Endothelial cell (in vitro differentiated cells): ENCODE measurements around the gene KSR1. TPM values are rescaled to one million over a fixed set of nuclear protein-coding genes. Genes with fewer than 3 reads are reported as not detected.

Source experiments
- DNase-seq: peaks from one replicate; pipeline ENCODE4 v3.0.0; 2021; ENCODE audit warnings: low spot score
- H3K27ac Mint-ChIP-seq: one replicate; pipeline ENCODE4 v1.8.0; 2021; ENCODE audit warnings: mixed read lengths, inconsistent platforms; ENCODE audit not compliant: unreplicated experiment
- H3K27me3 Mint-ChIP-seq: one replicate; pipeline ENCODE4 v1.8.0; 2021; ENCODE audit warnings: mild to moderate bottlenecking, moderate library complexity, mixed read lengths, inconsistent platforms; ENCODE audit not compliant: unreplicated experiment
- H3K36me3 Mint-ChIP-seq: one replicate; pipeline ENCODE4 v1.8.0; 2021; ENCODE audit warnings: mild to moderate bottlenecking, low read depth, mixed read lengths, inconsistent platforms; ENCODE audit not compliant: unreplicated experiment
- H3K4me1 Mint-ChIP-seq: one replicate; pipeline ENCODE4 v1.8.0; 2021; ENCODE audit warnings: mild to moderate bottlenecking, mixed read lengths, inconsistent platforms; ENCODE audit not compliant: unreplicated experiment
- H3K4me3 Mint-ChIP-seq: one replicate; pipeline ENCODE4 v1.8.0; 2021; ENCODE audit warnings: mild to moderate bottlenecking, mixed read lengths, inconsistent platforms; ENCODE audit not compliant: unreplicated experiment
- H3K9me3 Mint-ChIP-seq: one replicate; pipeline ENCODE4 v1.8.0; 2021; ENCODE audit warnings: mixed read lengths, inconsistent platforms; ENCODE audit not compliant: unreplicated experiment
- total RNA-seq: library from RNA; stranded (reverse); fragmentation: NEBNext Ultra II Directional; extraction: Animal tissue kit (Norgen Biotek cat#: 25700); gene quantifications from one replicate; pipeline ENCODE4 v1.2.1, GENCODE V29; 2021; ENCODE audit not compliant: unreplicated experiment
- TF ChIP-seq, protein P1 (sequence below): fragments of 200-600 bp; sonication (generic); IDR thresholded peaks from one replicate; pipeline ENCODE4 v1.5.0; 2021; ENCODE audit warnings: antibody characterized with exemption; ENCODE audit not compliant: unreplicated experiment

The KSR1 gene
- total RNA-seq, 1 donor from 2014 or later = 65.2 TPM

GRCh38 chr17:27565874-27566670, 109.8 kb downstream of the KSR1 start:
- peaks cover 30% of the 10 kb centered on the region for H3K4me1 Mint-ChIP-seq
- no peak for DNase-seq
- H3K36me3 Mint-ChIP-seq = peaks cover 7% of the 10 kb centered on the region
- H3K27me3 Mint-ChIP-seq = peaks cover 8% of the 10 kb centered on the region
- no peaks in the 10 kb centered on the region for H3K9me3 Mint-ChIP-seq
- TF ChIP-seq, protein P1, sequence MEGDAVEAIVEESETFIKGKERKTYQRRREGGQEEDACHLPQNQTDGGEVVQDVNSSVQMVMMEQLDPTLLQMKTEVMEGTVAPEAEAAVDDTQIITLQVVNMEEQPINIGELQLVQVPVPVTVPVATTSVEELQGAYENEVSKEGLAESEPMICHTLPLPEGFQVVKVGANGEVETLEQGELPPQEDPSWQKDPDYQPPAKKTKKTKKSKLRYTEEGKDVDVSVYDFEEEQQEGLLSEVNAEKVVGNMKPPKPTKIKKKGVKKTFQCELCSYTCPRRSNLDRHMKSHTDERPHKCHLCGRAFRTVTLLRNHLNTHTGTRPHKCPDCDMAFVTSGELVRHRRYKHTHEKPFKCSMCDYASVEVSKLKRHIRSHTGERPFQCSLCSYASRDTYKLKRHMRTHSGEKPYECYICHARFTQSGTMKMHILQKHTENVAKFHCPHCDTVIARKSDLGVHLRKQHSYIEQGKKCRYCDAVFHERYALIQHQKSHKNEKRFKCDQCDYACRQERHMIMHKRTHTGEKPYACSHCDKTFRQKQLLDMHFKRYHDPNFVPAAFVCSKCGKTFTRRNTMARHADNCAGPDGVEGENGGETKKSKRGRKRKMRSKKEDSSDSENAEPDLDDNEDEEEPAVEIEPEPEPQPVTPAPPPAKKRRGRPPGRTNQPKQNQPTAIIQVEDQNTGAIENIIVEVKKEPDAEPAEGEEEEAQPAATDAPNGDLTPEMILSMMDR = no peak
- no peak overlapping the region for H3K4me3 Mint-ChIP-seq
- peak overlapping the region; percentile 57 for H3K27ac Mint-ChIP-seq

GRCh38 chr17:27566671-27567562, 110.7 kb downstream of the KSR1 start:
- Mint-ChIP-seq H3K27me3 (peaks cover 10% of the 10 kb centered on the region), H3K4me3 (no peak overlapping the region), H3K36me3 (peaks cover 4% of the 10 kb centered on the region), H3K4me1 (peaks cover 30% of the 10 kb centered on the region), H3K9me3 (no peaks in the 10 kb centered on the region), H3K27ac (peak overlapping the region; percentile 57)
- TF ChIP-seq, protein P1 = no peak
- no peak for DNase-seq

DNA sequence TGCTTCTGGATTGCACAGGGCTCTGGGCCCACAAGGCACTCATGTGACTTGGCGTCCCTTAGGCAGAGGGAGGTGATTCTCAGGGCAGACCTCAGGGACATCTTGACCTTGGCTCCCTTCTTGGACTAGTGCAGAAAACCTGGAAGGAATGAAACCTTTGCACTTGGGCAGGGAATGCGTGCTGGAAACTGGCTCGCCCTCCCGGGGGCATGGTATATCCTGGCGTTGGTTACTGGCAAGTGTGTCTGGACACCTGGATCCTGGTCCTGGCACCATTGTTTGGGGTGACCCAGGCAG, 111.3 kb downstream of the KSR1 start:
- no peak for DNase-seq
- peaks cover 27% of the 10 kb centered on the region for H3K4me1 Mint-ChIP-seq
- no peaks in the 10 kb centered on the region for H3K9me3 Mint-ChIP-seq
- no peak overlapping the region for H3K4me3 Mint-ChIP-seq
- H3K27ac Mint-ChIP-seq = no peak overlapping the region
- TF ChIP-seq, protein P1 = no peak
- peaks cover 12% of the 10 kb centered on the region for H3K27me3 Mint-ChIP-seq
- H3K36me3 Mint-ChIP-seq = peaks cover 4% of the 10 kb centered on the region

DNA sequence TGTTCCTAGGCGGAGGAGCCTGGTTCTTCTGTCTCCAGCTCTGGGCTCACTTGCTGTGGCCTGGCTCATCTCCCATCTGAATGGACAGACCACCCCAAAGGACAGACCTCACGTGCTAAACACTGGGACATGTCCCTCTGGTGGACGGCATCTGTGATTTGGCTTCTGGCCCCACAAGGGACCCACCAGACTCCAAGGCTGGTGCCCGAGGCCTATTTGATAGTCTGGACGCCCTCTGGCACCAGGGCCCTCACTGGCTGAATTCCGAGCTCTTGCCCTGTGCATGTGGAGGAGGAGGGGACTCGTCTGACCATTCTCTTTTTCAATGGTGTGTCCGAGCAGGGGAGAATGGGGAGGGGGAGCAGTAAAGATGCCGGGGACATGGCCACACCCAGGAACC, 112.0 kb downstream of the KSR1 start:
- DNase-seq = no peak
- Mint-ChIP-seq H3K36me3 (peaks cover under 1% of the 10 kb centered on the region), H3K27ac (no peak overlapping the region), H3K27me3 (peaks cover 12% of the 10 kb centered on the region), H3K9me3 (no peaks in the 10 kb centered on the region), H3K4me1 (peaks cover 23% of the 10 kb centered on the region), H3K4me3 (no peak overlapping the region)
- TF ChIP-seq, protein P1 = no peak

DNA sequence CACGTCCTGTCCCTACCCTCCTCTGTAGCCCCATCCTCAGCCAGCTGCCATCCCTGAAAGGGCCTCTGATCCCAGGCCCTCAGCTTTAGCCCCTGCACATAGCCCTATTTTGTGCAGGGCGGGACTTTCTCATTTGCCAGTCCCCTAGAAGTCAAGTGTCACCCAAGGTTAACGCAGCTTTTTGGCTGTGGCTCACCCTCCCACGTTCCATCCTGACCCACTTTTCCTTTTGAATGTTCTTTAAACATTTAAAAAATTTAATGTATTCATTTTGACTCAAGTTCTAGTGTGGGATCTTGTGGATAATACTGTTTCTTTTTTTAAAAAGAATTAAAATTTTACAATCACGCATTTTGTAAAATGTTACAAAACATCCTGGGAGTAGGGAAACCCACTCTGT, 112.6 kb downstream of the KSR1 start:
- no peaks in the 10 kb centered on the region for H3K36me3 Mint-ChIP-seq
- TF ChIP-seq, protein P1 = no peak
- H3K9me3 Mint-ChIP-seq = no peaks in the 10 kb centered on the region
- no peak overlapping the region for H3K4me3 Mint-ChIP-seq
- peaks cover 12% of the 10 kb centered on the region for H3K27me3 Mint-ChIP-seq
- no peak overlapping the region for H3K27ac Mint-ChIP-seq
- peaks cover 18% of the 10 kb centered on the region for H3K4me1 Mint-ChIP-seq
- DNase-seq = no peak
